Lower lobe of right lung (tissue), 2 donors: ENCODE measurements around the gene TSPEAR. TPM values are rescaled to one million over a fixed set of nuclear protein-coding genes. Genes with fewer than 3 reads are reported as not detected.

Source experiments
- ATAC-seq, 2 donors: fragments of 200-7000 bp; cut with Tn5 transposase; one replicate each; pipeline ENCODE4 v1.9.1; 2020 to 2022; ENCODE audit warnings: mild to moderate bottlenecking in 2 of 2, moderate library complexity in 2 of 2
- DNase-seq: peaks from one replicate; pipeline ENCODE4 v3.0.0-alpha.2; 2020
- H3K27ac ChIP-seq: fragments of 200-600 bp; one replicate; pipeline ENCODE4 v1.8.0; 2022
- H3K27me3 ChIP-seq: fragments of 200-600 bp; one replicate; pipeline ENCODE4 v1.8.0; 2022; ENCODE audit warnings: low read depth
- H3K36me3 ChIP-seq: fragments of 200-600 bp; one replicate; pipeline ENCODE4 v1.8.0; 2022; ENCODE audit warnings: mild to moderate bottlenecking
- H3K4me1 ChIP-seq: fragments of 200-600 bp; one replicate; pipeline ENCODE4 v1.8.0; 2022
- H3K4me3 ChIP-seq: fragments of 200-600 bp; one replicate; pipeline ENCODE4 v1.8.0; 2022; ENCODE audit warnings: mild to moderate bottlenecking
- H3K9me3 ChIP-seq: fragments of 200-600 bp; one replicate; pipeline ENCODE4 v1.8.0; 2022
- intact Hi-C: fragments of 100-400 bp; cut with DNase I; formaldehyde crosslinking; loops from one replicate; pipeline ENCODE4 v1.11.0; 2022
- total RNA-seq: library from RNA; stranded (reverse); fragmentation: NEBNext Ultra II Directional; extraction: Animal tissue kit (Norgen Biotek cat#: 25700); gene quantifications from one replicate; pipeline ENCODE4 v1.2.1, GENCODE V29; 2021
- TF ChIP-seq, protein P1 (sequence below): fragments of 200-600 bp; IDR thresholded peaks from one replicate; pipeline ENCODE4 v1.8.0; 2022; ENCODE audit warnings: antibody characterized with exemption, mild to moderate bottlenecking
- donor health status: DM: no; HTN: yes; CAD: no; lungs with severe emphysema.

Gene TSPEAR
- total RNA-seq, 1 donor from 2014 or later, result 0.27 TPM

DNA sequence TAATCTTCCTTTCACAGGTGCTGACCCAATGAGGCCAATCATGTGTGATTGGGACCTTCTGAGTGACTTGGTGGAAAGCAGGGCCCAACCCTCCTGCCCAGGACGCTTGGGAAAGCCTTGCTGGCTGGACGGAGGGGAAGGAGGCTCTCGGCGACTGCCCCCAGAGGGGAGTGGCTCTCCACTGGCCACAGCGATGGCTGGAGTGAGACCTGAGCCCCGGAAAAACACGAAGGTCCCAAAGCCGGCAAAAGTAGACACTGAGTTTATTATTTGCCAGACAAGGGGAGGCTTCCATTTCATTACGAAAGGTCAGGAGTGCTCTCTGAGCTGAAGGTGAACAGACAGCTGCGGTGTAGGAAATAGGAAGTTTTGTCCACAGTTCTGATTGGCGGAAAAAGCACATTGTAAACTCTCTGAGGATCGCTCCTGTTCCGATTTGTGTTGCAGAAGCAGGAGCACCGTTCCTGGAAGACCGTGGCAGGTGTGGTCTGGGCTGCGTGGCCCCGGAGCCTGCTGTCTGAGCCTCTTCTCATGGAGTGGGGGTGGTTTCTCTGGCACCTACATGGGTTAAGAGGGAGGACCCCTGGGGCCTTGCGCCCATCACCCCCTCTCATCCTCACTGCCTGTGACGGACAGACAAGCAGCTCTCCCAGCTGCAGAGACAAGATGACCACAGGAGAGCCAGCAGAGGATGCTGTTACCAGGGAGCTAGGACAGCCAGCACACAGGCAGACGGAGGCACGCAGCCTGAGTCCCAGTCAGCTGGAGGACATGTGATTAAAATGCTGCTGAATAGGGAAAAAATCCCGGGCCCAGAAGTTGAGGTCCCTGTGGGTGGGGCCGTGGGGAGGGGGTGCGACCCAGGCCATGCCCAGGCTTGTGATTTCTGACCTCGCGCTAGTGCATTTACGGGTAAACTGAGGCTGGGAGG is 212.8 kb downstream of the TSPEAR start:
- TF ChIP-seq, protein P1, sequence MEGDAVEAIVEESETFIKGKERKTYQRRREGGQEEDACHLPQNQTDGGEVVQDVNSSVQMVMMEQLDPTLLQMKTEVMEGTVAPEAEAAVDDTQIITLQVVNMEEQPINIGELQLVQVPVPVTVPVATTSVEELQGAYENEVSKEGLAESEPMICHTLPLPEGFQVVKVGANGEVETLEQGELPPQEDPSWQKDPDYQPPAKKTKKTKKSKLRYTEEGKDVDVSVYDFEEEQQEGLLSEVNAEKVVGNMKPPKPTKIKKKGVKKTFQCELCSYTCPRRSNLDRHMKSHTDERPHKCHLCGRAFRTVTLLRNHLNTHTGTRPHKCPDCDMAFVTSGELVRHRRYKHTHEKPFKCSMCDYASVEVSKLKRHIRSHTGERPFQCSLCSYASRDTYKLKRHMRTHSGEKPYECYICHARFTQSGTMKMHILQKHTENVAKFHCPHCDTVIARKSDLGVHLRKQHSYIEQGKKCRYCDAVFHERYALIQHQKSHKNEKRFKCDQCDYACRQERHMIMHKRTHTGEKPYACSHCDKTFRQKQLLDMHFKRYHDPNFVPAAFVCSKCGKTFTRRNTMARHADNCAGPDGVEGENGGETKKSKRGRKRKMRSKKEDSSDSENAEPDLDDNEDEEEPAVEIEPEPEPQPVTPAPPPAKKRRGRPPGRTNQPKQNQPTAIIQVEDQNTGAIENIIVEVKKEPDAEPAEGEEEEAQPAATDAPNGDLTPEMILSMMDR, result no peak
- H3K4me3 ChIP-seq, result no peak overlapping the region
- ATAC-seq (no peak), DNase-seq (no peak)
- H3K36me3 ChIP-seq, result no peaks in the 10 kb centered on the region
- peaks cover 26% of the 10 kb centered on the region for H3K27me3 ChIP-seq
- intact Hi-C loops, result no loop called here
- H3K4me1 ChIP-seq, result peaks cover 3% of the 10 kb centered on the region
- peaks cover under 1% of the 10 kb centered on the region for H3K9me3 ChIP-seq
- no peak overlapping the region for H3K27ac ChIP-seq

DNA sequence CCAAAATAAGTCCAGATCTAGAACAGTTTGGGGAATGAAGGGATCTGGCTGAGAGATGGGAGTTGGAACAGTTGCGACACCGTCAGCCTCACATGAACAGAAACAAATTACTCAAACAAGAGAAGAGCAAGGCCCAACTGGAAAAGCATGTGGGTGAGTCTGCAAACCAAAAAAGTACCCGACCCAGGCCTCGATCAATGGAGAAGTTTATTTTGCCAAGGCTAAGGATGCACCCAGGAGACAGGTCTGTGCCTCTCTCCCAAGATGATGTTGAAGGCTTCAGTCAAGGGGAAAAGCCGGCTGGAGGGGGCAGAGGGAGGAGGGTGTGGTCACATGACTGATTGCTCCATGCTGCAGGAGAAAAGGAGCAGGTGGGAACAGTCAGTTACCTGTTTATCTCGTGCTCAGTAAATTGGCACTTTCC is 213.7 kb downstream of the TSPEAR start:
- H3K9me3 ChIP-seq, result peaks cover 8% of the 10 kb centered on the region
- no peak for DNase-seq
- no peak overlapping the region for H3K4me3 ChIP-seq
- H3K27ac ChIP-seq, result peak overlapping the region; percentile 61
- H3K36me3 ChIP-seq, result no peaks in the 10 kb centered on the region
- peaks cover 3% of the 10 kb centered on the region for H3K4me1 ChIP-seq
- TF ChIP-seq, protein P1, result no peak
- peaks cover 26% of the 10 kb centered on the region for H3K27me3 ChIP-seq
- ATAC-seq, result peak; percentile 24 to 46
- intact Hi-C loops, result no loop called here

DNA sequence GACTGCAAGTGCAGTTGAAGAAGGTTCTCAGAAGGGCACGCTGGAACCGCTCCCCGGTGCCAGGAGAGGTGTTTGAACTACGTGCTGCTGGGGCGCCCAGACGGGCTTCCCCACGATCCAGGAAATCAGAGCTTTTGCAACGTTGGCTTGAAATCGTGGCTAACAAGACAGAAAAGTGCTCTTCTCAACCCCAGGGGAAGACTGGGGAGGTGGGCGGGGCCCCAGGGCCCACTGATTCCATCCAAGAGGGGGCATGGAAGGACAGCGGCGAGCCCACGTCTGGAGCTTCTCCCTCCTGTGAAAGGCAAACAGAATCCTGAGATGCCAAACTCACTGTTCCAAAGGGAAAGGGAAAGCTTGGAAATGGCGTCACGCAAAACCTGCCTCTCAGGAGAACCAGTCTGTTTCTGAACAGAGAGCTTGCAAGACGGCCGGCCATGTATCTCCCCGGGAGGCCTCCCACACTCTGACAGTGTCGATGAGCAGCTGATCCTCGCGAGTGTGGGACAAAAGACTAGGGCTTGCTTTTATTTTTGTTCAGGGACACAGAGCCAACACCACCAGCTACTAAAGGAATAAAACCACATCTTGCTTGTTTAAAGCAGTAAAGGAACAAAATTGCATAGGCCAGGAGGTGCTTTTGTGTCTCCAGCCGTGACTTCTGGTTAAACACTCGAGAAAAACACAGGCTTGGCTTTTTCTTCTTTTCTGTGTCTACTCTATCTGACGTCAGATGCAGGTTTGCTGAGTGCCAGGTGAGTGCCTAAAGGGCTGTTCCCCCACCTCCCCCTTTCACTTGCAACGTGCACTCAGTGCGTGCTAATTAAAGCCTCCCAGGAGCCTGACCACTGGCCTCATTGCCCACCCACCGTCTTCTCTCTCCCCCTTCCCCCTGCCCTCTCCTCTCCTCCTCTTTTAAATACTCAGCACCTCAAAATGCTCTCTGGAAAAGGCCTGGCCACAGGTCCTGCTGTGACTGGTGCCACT is 214.5 kb downstream of the TSPEAR start:
- TF ChIP-seq, protein P1, result no peak
- DNase-seq (no peak), ATAC-seq (peak; percentile 52 to 72)
- intact Hi-C loops, result no loop called here
- H3K36me3 ChIP-seq, result no peaks in the 10 kb centered on the region
- peak overlapping the region; percentile 61 for H3K27ac ChIP-seq
- H3K4me3 ChIP-seq, result no peak overlapping the region
- H3K4me1 ChIP-seq, result peaks cover 3% of the 10 kb centered on the region
- H3K9me3 ChIP-seq, result peaks cover 13% of the 10 kb centered on the region
- H3K27me3 ChIP-seq, result peaks cover 26% of the 10 kb centered on the region

DNA sequence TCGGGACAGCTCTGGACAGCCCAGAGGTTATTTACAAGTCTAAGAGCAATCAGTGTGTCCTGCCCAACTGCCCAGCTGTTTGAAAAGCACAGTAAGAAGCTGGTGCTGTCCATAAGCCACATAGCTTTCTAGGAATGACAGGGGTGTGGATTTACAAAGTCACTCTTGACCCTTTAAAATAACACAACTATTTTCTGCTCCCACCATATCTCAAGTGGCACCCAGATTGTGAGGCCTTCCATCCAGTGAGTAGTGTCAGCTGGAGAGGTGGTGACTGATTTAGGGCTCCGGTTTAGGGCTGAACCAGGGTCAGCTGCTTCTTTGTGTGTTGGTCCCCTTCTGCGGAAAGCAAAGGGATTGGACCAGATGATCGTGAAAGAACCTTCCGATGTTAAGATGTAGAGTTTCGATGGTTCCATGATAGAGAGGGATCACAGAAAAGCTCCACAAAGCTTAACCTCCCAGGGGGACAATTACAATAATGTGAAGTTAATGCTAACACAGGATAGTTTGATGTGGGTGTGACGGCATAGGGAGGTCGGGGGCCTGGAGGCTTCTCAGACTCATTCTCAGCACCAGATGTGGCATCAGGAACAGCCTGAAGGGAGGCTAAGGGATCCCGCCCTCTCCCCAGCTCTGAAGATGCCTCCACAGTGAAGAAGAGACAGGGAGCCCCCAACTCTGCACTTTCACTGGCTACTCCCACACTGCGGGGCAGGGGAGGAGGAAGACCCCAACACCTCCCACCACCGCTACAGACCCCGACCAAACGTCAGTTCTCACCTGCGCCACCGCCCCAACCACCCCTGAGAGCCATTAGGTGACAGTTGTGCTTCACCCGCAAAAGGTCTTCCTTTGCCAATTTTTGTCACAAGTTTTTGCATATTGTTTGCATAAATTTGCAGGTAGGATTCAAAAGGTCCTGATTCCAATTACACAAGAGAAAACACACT is 215.5 kb downstream of the TSPEAR start:
- ATAC-seq (no peak), DNase-seq (no peak)
- Histone ChIP-seq H3K27me3 (peaks cover 26% of the 10 kb centered on the region), H3K27ac (no peak overlapping the region), H3K36me3 (no peaks in the 10 kb centered on the region), H3K4me3 (no peak overlapping the region), H3K4me1 (peaks cover 3% of the 10 kb centered on the region), H3K9me3 (peaks cover 13% of the 10 kb centered on the region)
- TF ChIP-seq, protein P1, result no peak
- intact Hi-C loops, result no loop called here
